ENCODE data around the gene TRAPPC12. TPM values are rescaled to one million over a fixed set of nuclear protein-coding genes. Genes with fewer than 3 reads are reported as not detected.

TRAPPC12 gene
- total RNA-seq, 4 donors from 2014 or later, result 28.4 to 64.7 (median 55.9) TPM

- WGBS, 2 donors, result 98% methylated on average over 11 to 19 of the region's 22 CpGs
- peaks cover 0 to 5% (median 0%) of the 10 kb centered on the region in 3 donors for H3K4me1 ChIP-seq
- intact Hi-C loops (cut with DNase I), result no loop called here
- DNase-seq, result no peak
- no peak overlapping the region for H3K4me3 ChIP-seq
- TF ChIP-seq POLR2A (IDR thresholded peaks at IDR 0.05) (no peak), CTCF (IDR thresholded peaks at IDR 0.05) (no peak)
- H3K27ac ChIP-seq, result no peak overlapping the region
- no peaks in the 10 kb centered on the region for H3K9me3 ChIP-seq
- no peaks in the 10 kb centered on the region for H3K27me3 ChIP-seq
- H3K36me3 ChIP-seq, result peaks cover 11 to 99% (median 12%) of the 10 kb centered on the region in 3 donors
These were observed 75.3 kb downstream of the TRAPPC12 start for GRCh38 chr2:3454802-3455201.

GRCh38 chr2:3456125-3456524 lies 76.6 kb downstream of the TRAPPC12 start:
- TF ChIP-seq POLR2A (IDR thresholded peaks at IDR 0.05), result no peak
- Histone ChIP-seq H3K36me3 (peaks cover 11 to 99% (median 12%) of the 10 kb centered on the region in 3 donors), H3K4me1 (no peaks in the 10 kb centered on the region), H3K27me3 (no peaks in the 10 kb centered on the region), H3K27ac (no peak overlapping the region), H3K9me3 (no peaks in the 10 kb centered on the region), H3K4me3 (no peak overlapping the region)
- no peak for DNase-seq
- 90 to 95% methylated on average over 13 of the region's 14 CpGs for WGBS, 2 donors
- intact Hi-C loops (cut with DNase I), result no loop called here

DNA sequence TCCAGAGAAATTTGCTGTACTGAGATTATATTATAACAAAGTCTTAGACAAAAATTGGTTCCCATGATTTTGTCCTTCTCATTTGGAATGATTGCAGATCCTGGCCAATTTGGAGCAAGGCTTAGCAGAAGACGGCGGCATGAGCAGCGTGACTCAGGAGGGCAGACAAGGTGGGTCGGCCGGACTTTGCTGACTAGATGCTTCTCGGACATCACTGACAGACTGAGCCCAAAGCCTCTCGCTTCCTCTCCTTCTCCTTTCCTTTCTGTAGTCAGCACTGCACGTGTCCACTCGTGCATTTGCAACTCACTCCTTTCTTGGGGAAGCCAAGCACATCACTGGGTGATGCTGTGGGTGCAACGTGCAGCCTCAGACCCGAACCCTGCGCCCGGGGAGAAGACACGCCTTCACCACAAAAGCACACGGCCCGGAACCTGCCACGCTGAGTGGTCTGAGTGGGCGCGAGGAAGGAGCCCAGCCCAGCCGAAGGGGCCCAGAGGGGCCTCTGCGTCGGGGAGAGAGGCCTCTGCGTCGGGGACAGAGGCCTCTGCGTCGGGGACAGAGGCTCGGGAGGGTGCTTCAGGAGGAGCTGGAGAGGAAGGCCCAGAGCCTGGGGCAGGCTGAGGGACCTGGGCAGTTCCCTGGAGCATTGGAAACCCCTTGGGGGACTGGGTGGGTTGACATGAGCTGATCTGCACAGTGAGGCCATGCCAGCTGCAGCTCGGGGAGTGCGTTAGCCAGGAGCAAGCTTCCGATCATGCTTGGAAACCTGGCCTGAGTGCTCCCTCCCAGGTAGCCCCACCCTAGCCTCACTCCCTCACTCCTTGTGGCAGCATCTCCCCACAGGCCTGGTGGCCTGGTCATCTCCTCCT lies 78.3 kb downstream of the TRAPPC12 start:
- no peak for DNase-seq
- Histone ChIP-seq H3K4me1 (peaks cover 0 to 5% (median 0%) of the 10 kb centered on the region in 3 donors), H3K9me3 (no peaks in the 10 kb centered on the region), H3K27ac (no peak overlapping the region), H3K4me3 (no peak overlapping the region), H3K36me3 (peaks cover 11 to 93% (median 12%) of the 10 kb centered on the region in 3 donors), H3K27me3 (no peaks in the 10 kb centered on the region)
- WGBS, 2 donors, result 89 to 93% methylated on average over 9 to 10 of the region's 30 CpGs
- TF ChIP-seq POLR2A (IDR thresholded peaks at IDR 0.05) (no peak), CTCF (IDR thresholded peaks at IDR 0.05) (no peak)
- intact Hi-C loops (cut with DNase I), result no loop called here

DNA sequence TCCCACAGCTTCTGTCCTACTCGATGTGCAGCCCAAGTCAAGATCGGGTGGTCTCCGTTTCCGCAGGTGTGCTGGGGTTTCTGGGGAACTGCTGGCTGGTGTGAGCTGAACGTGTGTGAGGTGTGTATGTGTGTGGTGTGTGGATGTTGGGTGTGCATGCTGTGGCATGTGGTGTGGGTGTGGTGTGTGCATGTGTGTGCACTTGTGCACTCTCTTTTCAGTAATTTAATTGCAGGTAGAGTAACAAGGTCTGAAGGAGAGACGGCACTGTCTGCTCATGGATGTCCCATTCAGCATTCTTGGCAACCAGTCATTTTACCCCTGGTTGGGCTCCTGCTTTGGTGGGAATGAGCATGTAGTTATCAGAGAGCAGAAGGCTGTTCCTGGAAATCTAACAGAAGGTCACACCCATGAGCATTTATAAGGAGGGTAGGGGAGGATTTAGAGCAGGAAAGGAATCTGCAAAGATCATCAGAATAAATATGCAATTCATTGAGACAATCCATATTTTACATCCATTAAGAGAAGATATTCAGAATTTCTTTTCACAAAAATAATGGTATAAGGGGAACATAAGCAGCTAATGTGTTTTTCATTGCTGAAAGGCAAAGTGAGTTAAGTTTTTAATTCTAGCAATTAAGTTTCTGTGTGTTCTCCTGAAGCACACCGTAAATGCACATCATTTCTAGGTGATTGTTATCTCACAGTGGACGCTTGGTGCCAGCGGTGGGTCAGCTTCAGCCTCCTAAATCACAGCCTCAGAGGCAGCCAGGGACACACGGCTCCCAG lies 79.1 kb downstream of the TRAPPC12 start:
- intact Hi-C loops (cut with DNase I), result no loop called here
- no peak overlapping the region for H3K27ac ChIP-seq
- WGBS, 2 donors, result 70 to 81% methylated on average over 5 to 8 of the region's 10 CpGs
- H3K9me3 ChIP-seq, result no peaks in the 10 kb centered on the region
- H3K27me3 ChIP-seq, result no peaks in the 10 kb centered on the region
- no peak for DNase-seq
- H3K4me3 ChIP-seq, result no peak overlapping the region
- TF ChIP-seq CTCF (IDR thresholded peaks at IDR 0.05), result no peak
- no peak for TF ChIP-seq POLR2A (IDR thresholded peaks at IDR 0.05)
- H3K4me1 ChIP-seq, result peaks cover 0 to 5% (median 0%) of the 10 kb centered on the region in 3 donors
- H3K36me3 ChIP-seq, result peaks cover 11 to 93% (median 12%) of the 10 kb centered on the region in 3 donors

GRCh38 chr2:3459185-3460015 lies 79.9 kb downstream of the TRAPPC12 start:
- H3K27ac ChIP-seq, result no peak overlapping the region
- intact Hi-C loops (cut with DNase I), result no loop called here
- WGBS, 2 donors, result 86 to 92% methylated on average over 11 to 13 of the region's 25 CpGs
- no peak for TF ChIP-seq POLR2A (IDR thresholded peaks at IDR 0.05)
- peaks cover 11 to 93% (median 18%) of the 10 kb centered on the region in 3 donors for H3K36me3 ChIP-seq
- H3K4me3 ChIP-seq, result no peak overlapping the region
- H3K9me3 ChIP-seq, result no peaks in the 10 kb centered on the region
- DNase-seq, result no peak
- H3K4me1 ChIP-seq, result peaks cover 0 to 5% (median 0%) of the 10 kb centered on the region in 3 donors
- H3K27me3 ChIP-seq, result no peaks in the 10 kb centered on the region

Measured in esophagus squamous epithelium (tissue), 5 donors.